SW480 (cell line): ENCODE results near the gene ROBO2.

Experiments used
- DNase-seq: peaks from one replicate; pipeline ENCODE4 v3.0.0-alpha.2; 2016; ENCODE audit warnings: low spot score

ROBO2 gene, protein sequence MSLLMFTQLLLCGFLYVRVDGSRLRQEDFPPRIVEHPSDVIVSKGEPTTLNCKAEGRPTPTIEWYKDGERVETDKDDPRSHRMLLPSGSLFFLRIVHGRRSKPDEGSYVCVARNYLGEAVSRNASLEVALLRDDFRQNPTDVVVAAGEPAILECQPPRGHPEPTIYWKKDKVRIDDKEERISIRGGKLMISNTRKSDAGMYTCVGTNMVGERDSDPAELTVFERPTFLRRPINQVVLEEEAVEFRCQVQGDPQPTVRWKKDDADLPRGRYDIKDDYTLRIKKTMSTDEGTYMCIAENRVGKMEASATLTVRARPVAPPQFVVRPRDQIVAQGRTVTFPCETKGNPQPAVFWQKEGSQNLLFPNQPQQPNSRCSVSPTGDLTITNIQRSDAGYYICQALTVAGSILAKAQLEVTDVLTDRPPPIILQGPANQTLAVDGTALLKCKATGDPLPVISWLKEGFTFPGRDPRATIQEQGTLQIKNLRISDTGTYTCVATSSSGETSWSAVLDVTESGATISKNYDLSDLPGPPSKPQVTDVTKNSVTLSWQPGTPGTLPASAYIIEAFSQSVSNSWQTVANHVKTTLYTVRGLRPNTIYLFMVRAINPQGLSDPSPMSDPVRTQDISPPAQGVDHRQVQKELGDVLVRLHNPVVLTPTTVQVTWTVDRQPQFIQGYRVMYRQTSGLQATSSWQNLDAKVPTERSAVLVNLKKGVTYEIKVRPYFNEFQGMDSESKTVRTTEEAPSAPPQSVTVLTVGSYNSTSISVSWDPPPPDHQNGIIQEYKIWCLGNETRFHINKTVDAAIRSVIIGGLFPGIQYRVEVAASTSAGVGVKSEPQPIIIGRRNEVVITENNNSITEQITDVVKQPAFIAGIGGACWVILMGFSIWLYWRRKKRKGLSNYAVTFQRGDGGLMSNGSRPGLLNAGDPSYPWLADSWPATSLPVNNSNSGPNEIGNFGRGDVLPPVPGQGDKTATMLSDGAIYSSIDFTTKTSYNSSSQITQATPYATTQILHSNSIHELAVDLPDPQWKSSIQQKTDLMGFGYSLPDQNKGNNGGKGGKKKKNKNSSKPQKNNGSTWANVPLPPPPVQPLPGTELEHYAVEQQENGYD (N-terminal part only)

DNA sequence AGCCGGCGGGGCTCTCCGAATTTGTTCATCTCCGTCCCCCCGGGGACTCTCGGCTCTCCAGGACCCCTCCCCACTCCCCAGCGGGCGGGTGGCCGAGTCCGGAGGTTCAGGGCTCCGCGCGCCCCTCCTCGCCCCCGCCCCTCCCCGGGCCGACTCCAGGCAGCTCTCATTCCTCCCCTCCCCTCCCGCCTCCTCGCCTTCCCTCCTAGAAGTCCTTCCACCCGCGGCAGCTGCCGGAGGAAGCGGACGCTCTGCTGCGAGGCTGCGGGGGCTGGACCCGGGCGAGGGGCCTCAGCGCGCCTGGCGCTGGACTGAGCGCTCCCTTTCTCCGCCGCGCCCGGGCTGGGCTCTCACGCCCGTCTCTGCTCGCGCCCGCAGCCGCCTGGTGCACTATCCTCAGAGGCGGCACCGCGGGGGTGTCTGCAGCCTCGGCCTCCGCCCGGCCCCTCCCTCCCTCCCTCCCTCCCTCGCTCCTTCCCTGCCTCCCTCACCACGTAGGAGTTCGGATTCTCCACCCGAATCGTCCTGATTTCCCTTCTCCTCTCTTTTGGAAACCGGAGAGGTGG, at the start of gene ROBO2:
TSS of gene ROBO2 (plus strand) at position 494 of the 566 bp plus-strand sequence. CDS start 687 bp downstream, outside the sequence.
- peak; percentile 55 for DNase-seq

DNA sequence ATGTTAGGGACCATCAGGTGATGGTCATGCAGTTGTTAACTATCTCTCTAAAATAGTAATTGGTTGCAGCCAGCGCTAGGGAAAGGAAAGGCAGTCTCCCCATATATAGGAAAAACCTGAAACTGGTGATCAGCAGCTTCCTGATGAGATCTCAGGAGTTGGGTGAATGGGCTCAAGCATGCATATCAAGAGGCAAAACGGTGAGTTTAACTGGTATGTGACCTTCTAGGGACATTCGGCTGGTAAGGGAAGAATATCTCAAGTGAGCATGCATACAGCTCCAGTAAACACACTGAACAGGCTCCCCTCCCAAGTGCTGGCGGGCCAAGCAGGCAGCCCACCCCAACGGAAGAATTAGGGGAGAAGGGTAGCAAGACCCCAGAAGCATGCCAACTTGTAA, 49.3 kb upstream of the ROBO2 start:
- no peak for DNase-seq

DNA sequence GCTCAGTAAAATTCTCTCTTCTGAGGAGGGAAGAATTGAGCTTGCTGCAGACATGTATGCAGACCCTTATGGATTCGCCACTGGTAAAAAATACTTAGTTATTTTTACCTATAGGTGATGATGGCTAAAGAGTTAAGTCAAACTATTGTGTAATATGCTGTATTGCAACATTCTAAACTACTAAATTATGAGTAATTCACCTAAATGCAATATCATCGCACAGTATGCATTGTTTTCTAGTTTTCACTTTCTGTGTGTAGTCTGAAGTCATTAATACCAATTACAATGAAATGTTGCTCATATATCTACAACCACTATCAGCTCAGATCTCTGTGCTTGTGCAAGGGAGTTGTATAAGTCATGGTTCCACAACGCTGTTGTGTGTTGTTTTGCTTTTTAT, 48.7 kb upstream of the ROBO2 start:
- DNase-seq, result no peak

DNA sequence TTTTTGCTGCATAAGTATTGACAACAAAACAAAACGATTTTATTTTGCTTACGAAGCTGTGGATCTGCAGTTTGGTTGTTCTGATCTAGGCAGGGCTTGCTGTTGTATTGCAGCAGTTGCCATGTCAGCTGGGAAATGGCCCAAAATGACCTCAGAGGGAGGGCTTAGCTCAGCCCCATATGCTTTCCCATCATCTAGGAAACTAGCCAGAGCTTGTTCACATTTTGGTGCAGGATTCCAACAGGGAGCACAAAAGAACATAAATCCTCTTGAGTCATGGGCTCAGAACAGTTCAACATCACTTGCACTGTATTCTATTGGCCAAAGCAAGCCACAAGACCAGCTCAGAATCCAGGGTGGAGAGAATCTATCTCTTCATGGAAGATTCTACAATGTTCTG, 42.2 kb upstream of the ROBO2 start:
- DNase-seq, result no peak

DNA sequence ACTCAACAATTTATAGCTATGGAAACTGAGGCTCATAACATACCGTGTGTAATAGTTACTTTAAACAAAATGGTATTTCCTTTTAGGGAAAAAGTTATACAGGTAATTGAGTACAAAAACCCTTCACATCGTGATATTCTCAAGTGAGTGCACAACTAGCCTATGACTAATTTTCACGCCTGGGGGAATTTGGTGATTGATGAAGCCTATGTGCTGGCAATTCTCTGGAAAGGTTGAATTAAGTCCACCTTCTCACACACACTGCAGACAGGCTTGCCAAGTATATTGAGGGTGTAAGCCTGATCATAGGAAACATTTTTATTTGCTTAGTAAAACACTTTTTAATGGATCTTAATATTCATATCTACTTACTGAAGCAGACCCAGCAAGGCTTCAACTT, 41.3 kb upstream of the ROBO2 start:
- DNase-seq, result no peak

DNA sequence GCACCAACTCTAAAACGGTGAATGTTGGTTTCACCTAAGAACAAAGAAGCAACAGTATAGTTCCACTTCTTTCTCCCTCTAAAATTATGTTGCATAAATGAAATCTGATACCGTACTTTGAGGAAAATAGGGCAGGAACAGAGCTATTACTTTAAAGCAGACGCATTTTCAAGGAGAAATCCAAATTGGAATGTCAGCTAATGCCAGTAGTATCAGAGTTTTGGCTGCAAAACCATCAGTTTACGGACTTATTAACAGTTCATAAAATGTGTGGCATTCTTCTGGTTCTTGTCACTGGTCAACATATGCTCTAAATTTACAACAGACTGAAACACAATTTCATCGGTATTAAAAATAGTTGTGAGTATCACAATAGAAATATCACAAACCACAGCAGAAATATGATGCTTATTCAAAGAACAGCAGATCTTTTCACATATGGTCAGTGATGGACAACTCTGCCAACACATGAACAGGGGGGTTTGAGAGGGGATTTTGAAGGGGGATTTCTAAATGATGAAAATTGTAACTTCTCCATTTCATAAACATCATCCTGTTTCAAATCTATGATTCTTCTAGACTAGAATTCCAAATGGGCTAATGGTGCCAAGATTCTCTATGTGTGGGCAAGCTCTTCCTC, 38.7 kb upstream of the ROBO2 start:
- DNase-seq, result no peak

DNA sequence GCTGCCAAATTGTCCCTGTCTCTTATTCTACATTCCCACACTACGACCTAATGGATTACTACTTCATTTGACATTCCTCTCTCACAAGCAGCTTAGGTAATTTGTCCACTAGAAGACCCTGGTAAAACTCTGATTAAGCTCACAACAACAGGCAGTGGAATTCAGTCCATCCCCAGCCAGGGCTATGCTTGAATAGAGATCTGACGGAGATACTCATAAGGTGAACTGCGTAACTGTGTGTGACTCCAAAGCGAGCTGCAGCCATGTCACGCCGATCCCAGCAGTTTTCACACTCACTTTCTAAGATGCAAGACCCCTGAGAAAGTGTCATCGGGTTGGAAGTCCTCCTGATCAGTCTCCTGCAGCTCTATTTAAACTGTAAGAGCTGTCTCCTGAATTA, 25.7 kb upstream of the ROBO2 start:
- DNase-seq, result no peak

DNA sequence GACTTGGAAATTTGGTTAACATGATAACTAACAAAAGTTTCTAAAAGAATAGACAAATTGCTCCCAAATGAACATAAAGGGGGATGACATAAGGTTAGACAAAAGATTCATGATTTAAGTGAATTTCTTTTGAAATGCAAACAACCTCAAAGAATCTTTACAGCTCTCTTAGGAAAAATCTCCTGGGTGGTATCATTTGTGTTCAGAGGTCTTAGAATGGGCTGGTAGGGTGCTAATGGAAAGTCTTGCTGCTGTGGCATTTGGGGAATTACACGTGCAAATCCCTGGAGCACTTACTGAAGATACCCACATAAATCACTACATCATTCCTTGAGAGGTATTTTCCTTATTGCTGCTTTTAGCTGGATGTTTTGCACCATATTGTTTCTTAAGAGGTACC, 14.4 kb upstream of the ROBO2 start:
- no peak for DNase-seq

DNA sequence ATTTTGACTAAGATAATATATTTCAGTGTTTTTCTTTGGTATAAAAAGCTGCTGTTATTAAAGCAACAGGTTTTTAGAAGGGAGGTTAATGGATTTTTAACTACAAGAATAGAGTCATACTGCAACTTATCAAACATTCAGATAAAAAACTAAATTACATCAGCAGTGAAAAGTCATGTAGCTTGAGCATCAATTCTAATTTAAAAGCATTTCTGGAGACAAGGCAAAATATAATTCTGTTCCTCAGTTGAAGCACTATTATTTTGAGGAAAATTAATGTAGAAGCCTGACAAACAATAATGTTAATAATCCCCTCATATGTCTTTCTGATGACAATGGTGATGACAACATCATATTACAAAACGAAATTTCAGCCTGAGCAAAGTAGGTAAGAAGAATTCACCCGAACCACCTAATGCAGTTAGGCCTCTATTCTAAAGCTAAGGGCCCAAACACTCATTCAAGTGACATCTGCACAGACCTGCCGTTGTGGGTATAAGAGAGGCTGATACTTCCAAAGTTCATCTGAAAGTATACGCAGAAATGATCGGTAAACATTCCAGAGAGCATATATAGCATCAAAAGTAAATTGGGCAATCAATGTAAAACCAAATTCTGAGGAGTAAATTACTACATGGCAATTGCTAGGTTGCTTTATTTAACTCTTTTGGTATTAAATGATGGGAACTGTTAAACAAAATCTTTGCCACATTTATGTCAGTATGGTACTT, 12.8 kb upstream of the ROBO2 start:
- DNase-seq, result no peak

DNA sequence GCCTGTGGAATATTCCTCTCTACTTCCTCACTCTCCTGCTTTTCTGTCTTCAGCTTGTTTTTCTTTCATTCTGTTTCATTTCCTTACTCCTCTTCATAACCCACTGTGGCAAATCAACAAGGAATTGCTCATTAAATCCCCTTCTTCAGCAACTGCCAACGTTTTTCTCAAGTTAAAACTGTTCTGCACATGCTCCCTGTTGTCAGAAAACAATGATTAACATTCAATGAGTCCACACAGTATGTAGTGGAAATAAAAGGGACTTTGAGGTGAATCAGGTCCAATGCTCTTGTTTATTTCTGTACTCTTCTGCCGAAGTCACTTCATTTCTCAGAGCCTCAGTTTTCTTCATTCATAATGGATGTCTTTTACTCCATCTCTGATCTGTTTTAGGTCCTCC, 11.9 kb upstream of the ROBO2 start:
- DNase-seq, result no peak

DNA sequence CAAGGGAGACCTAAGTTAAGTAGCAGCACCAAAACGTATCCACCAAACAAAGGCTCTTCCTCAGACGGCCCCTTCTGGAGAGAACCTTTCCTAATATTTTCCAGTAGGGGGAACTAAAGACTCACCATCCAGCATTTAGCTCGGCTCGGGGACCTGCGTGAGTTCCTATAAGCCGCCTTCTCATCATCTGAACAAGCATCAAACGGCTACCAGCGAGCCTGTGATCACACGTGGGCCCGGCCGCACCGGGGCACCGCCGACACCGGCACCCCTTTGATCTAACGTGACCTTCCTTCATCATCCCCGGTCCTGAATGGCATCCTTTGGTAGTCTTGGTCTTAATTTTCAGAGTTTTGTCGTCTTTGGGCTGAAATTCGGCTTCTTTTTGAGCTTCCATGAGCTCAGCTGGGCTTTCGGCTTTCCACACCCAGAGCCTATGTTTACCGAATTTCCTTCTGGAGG, 1.4 kb upstream of the ROBO2 start:
- peak; percentile 95 for DNase-seq

DNA sequence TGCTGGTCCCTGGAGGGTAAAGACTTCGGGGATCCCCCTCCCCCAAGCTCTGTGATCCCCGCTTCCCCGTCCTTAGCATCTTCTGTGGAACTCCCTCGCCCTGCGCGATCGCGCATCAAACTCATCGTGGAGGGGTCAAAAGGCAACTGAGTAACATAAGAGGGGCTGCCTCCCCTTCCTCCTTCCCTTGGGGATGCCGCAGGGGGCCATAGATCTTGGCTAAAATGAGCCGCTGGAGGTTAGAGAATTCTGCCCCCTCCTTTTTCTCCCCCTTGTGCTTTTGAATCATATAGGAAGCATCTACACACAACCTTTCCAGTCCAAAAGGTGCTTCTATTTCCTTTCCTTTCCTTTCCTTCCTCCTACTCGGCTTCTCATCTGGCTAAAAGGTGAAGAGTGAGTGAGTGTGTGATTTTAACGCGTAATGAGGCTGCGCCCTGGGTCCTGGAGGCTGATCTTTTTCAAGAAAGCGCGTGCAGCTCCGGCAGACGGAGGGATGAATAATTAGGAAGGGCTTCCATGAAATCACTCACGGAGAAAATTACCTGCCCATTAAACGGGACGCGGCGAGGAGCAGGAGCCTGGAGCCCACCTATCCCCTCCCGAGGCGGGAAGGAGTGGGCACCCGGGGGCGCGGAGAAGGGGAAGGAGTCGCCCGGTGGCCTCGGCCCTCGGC, 831 bp upstream of the ROBO2 start:
- peak; percentile 59 for DNase-seq

DNA sequence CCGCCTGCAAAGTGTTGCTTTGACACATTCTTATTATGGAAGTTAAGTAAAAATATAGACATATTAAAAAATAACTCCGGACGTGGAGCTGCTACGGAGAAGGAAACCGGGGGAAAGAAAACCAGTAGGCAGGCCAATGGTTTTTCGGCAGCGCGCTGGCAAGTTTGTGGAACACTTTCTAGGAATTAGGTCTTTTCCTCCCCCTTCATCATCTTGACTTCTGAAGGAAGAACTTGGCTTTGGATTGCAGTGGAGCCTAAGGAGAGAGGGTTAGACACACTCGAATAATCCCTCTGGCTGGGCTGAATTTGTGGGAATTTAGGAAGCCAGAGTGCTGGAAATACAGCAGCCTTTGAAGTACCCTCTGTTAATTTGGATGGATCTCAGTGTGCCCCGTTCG, 317 bp downstream of the ROBO2 start:
- peak; percentile 9 for DNase-seq

DNA sequence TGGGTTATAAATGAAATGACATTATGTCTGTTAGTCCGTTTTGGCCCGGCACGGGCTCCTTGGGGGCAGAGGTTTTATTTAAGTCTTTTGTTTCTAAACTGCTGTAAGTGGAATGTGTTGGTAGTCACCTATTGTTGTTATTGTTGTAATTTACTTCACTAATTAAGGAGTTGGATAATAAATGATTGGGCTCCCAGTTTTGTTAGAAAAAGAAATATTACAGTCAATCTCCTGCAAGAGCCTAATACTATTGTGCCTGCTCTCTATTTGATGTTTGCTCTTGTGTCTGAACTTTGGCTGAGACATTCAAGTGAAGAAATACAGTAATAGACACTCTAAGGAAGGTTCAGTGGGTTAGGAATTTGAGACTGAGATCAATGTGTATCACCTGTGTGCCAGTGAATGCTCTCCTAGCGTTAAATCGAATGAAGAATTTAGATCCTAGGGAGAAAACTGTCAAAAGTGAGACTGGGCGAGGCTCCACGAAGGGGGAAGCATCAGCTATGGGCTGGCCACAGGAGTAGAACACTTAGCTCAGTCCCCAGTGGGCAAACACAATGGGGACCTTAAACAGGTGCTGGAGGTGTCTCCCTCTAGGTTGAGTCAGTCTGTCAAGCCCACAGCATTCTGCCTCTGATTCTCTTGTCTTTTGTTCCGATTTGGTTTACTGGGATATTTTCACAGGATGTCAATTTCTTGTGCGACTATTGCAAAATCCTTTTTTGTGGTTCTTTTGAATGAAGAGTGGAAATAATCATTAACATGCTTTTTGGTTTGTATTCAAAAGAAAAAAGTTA, 1.2 kb downstream of the ROBO2 start:
- peak; percentile 27 for DNase-seq

DNA sequence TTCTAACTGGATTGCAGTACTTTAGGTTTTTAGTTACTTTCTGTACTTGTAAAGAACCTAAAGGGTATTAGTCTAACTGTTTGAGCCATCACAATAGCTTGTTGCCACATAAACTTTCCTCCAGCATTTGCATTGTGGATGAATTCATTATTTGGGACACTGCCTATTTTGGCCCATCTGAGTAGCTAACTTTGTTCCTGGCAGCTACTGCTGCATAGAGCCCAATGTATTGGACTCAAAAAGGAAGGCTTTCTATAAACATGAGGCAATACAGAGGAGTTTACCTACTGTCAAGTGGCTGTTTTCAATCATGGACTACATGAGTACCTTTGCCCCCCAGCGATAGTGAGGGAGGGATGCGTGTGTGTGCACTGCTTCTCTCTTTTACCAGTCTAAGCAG, 1.9 kb downstream of the ROBO2 start:
- DNase-seq, result no peak

DNA sequence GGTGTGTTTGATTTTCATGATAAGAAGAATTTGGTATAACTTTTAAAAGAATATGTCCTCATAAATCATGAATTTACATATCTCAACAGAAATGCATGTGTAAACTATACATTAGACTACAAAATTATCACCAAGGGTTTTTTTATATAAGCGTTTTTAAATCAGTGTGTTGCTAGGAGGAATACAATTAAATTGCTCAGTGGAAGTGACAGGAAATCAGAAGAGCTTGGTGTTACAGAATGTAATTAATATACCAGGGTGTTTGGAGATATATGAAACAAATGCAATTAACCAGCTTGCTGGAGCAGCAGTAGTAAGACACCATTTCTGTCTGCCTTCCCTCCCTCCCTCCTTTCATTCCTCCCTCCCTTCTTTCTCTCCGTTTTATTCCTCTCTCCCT, 2.4 kb downstream of the ROBO2 start:
- DNase-seq, result no peak

DNA sequence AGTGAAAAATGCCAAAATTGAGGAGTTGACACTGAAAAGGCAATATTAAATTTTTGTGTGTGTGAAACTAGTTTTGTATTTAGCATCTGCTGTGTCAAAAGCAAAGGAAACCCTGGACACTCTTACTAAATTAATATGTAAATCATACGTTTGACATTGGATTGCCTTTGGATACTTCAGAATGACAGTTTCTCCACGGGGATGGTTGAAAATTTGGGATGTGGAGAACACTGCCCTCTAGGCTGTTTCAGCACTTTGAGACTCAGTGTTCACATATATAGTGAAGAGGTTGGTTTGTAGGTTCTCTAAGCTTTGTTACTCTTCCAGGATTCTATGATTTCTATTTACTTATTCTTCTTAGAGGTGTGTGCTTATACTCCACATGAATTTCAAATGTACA, 3.0 kb downstream of the ROBO2 start:
- DNase-seq, result peak; percentile 27

DNA sequence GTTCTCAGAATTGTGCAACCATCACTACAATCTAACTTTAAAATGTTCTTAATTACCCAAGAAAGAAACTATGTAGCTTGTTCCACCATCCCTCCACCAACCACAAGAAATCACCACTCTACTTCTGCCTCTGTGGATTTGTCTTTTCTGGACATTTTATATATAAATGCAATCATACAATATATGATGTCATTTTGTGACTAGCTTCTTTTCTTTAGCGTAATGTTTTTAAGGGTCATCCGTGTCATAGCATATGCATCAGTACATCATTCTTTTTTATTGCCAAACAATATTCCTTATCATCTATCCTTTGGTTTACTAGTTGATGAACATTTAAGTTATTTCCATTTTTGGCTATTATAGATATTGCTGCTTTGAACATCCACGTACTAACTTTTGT, 5.8 kb downstream of the ROBO2 start:
- no peak for DNase-seq

DNA sequence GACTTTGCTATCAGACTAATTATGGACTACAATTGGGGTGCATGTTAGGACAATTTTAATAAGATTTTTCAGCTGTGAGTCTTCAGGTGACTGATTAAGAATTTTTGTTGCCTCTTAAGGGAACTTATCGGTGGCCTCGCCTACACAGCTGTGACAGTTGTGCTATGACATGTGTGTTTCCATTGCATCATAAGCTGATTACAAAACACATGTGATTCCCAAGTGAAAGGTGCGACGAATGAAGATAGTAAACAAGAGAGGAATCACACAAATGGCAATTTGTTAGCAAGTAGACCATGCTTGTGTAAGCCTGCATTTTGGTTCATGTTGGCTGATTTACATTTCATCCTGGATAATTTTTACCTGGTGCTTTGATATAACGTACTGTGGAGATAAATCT, 8.3 kb downstream of the ROBO2 start:
- DNase-seq, result no peak

DNA sequence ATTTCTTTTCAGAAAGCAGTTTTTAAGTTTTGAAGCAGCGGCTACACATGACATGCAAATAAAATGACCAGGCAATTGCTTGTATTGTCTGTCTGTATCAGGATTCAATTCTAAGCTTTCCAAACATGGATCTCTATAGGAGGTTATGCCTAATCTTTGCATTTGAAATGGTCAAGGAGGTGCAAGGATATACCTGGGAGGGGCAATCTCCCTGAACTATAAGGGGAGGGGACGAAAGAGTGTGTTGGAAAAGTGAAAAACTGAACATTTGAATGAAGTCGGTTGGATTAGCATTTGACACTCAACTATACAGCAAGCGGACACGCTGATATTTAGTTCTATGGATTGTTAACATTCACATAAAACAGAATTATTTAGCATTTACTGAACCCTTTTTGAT, 11.7 kb downstream of the ROBO2 start:
- no peak for DNase-seq
